HG03439 (cell line): ENCODE data around the gene INPP5D.
"Not testable (repeated sequence)": the region's sequence is repeated elsewhere in the genome, so short reads cannot be mapped to it uniquely, and the experiment has no call there.

ENCODE experiments used
- ATAC-seq: cut with Tn5 transposase; IDR thresholded peaks from one replicate; pipeline ENCODE4 v1.9.1; 2021; ENCODE audit warnings: mild to moderate bottlenecking, moderate library complexity; ENCODE audit not compliant: unreplicated experiment

Gene INPP5D

GRCh38 chr2:233059797-233060500, at the start of gene INPP5D:
Gene INPP5D, plus strand, starts transcription at chr2:233060342. Its CDS starts 137 bp downstream, at chr2:233060479.
- ATAC-seq: peak; percentile 38

- ATAC-seq: no peak
Measured at GRCh38 chr2:233010569-233011267, 49.4 kb upstream of the INPP5D start.

GRCh38 chr2:233011268-233011650, 48.9 kb upstream of the INPP5D start:
- ATAC-seq: no peak

- no peak for ATAC-seq
Measured at GRCh38 chr2:233011702-233012131, 48.4 kb upstream of the INPP5D start.

GRCh38 chr2:233012301-233012971, 47.7 kb upstream of the INPP5D start:
- no peak for ATAC-seq

GRCh38 chr2:233013027-233013461, 47.1 kb upstream of the INPP5D start, which contains the start of gene NGEF:
Gene NGEF, minus strand, starts transcription at chr2:233013256. Its CDS starts 38,366 bp downstream, at chr2:232974890.
- ATAC-seq: no peak

GRCh38 chr2:233013650-233014049, 46.5 kb upstream of the INPP5D start:
- no peak for ATAC-seq

- ATAC-seq: no peak
Measured at GRCh38 chr2:233015019-233015645, 45.0 kb upstream of the INPP5D start.

GRCh38 chr2:233017947-233018346, 42.2 kb upstream of the INPP5D start:
- ATAC-seq: no peak

GRCh38 chr2:233019610-233020009, 40.5 kb upstream of the INPP5D start:
- not testable (repeated sequence) for ATAC-seq

- ATAC-seq: no peak
Measured at GRCh38 chr2:233020454-233020853, 39.7 kb upstream of the INPP5D start.

GRCh38 chr2:233021771-233022170, 38.4 kb upstream of the INPP5D start:
- no peak for ATAC-seq

- ATAC-seq: no peak
Measured at GRCh38 chr2:233022561-233022960, 37.6 kb upstream of the INPP5D start.

GRCh38 chr2:233023007-233023760, 37.0 kb upstream of the INPP5D start:
- no peak for ATAC-seq

- ATAC-seq: no peak
Measured at GRCh38 chr2:233023761-233024410, 36.3 kb upstream of the INPP5D start.

- no peak for ATAC-seq
Measured at GRCh38 chr2:233025706-233026105, 34.4 kb upstream of the INPP5D start.

- ATAC-seq: no peak
Measured at GRCh38 chr2:233026198-233026813, 33.8 kb upstream of the INPP5D start.

- no peak for ATAC-seq
Measured at GRCh38 chr2:233029321-233029720, 30.8 kb upstream of the INPP5D start.
